Brain microvascular endothelial cell (primary cell): Measurements from ENCODE around the gene SLC10A7.

Experiments used
- DNase-seq: peaks from one replicate; pipeline ENCODE4 v3.0.0-alpha.2; 2020
- H3K27ac ChIP-seq: fragments of 250-450 bp; sonication (Bioruptor Pico); 2 replicates; pipeline ENCODE4 v1.5.1; 2020; ENCODE audit warnings: mild to moderate bottlenecking, moderate library complexity
- H3K27me3 ChIP-seq: fragments of 250-450 bp; sonication (Bioruptor Pico); replicated peaks from 2 replicates; pipeline ENCODE4 v1.5.1; 2020; ENCODE audit warnings: mild to moderate bottlenecking
- H3K36me3 ChIP-seq: fragments of 250-450 bp; sonication (Bioruptor Pico); replicated peaks from 2 replicates; pipeline ENCODE4 v1.5.1; 2020; ENCODE audit warnings: mild to moderate bottlenecking
- H3K4me3 ChIP-seq: 2 replicates; pipeline ENCODE4 v1.5.1; 2011; ENCODE audit warnings: low read depth, mild to moderate bottlenecking, control low read depth, low read length, moderate library complexity
- in situ Hi-C: cut with HindIII; loops from 2 replicates; pipeline ENCODE4 v1.10.0; 2017; ENCODE audit warnings: low sequenced_read_pairs, low pct_ligation_motif_present
- TF ChIP-seq, protein P1 (sequence below): IDR thresholded peaks from 2 replicates; pipeline ENCODE4 v1.5.1; 2011; ENCODE audit warnings: low read depth, mild to moderate bottlenecking, moderate library complexity, low read length, control low read depth, inconsistent platforms; ENCODE audit errors: missing control alignments

SLC10A7 gene

DNA sequence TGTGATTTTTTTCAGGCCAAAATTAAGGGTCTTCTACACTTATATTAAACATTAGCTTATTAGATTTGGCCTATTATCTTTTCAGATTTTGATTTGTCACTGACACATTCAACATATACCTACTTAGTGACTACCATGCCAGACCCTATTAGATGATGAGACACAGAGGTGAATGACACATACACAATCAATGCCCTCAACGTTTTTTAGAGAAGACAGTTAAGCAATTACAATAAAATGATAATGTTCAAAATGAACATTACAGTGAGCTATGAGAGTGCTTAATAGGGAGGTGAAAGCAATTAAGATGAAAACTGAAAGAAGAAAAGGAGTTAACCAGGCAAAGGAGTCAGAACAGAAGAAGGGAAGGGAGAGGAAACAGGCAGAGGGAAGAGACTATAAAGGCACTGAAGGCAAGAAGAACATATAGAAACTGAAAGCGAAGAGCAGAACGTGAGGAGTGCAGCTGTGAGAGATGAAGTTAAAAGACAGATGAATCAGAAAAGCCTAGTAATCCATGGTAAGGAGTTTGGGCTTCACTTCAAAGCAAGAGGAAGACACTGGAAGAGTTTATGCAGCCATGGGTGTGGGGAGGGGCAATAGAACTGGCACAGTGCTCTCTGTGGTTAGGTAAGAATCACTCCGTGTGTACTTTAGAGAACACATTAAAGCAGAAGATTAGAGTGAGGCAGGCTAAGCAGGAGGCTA lies 188.4 kb downstream of the SLC10A7 start:
- peak; percentile 45 for DNase-seq
- TF ChIP-seq, protein P1, sequence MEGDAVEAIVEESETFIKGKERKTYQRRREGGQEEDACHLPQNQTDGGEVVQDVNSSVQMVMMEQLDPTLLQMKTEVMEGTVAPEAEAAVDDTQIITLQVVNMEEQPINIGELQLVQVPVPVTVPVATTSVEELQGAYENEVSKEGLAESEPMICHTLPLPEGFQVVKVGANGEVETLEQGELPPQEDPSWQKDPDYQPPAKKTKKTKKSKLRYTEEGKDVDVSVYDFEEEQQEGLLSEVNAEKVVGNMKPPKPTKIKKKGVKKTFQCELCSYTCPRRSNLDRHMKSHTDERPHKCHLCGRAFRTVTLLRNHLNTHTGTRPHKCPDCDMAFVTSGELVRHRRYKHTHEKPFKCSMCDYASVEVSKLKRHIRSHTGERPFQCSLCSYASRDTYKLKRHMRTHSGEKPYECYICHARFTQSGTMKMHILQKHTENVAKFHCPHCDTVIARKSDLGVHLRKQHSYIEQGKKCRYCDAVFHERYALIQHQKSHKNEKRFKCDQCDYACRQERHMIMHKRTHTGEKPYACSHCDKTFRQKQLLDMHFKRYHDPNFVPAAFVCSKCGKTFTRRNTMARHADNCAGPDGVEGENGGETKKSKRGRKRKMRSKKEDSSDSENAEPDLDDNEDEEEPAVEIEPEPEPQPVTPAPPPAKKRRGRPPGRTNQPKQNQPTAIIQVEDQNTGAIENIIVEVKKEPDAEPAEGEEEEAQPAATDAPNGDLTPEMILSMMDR, result no peak
- Histone ChIP-seq H3K27ac (no peak overlapping the region), H3K27me3 (no peaks in the 10 kb centered on the region), H3K4me3 (no peak overlapping the region), H3K36me3 (no peaks in the 10 kb centered on the region)
- in situ Hi-C loops, result no loop called here

- H3K27ac ChIP-seq, result no peak overlapping the region
- no peaks in the 10 kb centered on the region for H3K27me3 ChIP-seq
- no peak for DNase-seq
- no peaks in the 10 kb centered on the region for H3K36me3 ChIP-seq
- in situ Hi-C loops, result no loop called here
- no peak overlapping the region for H3K4me3 ChIP-seq
- TF ChIP-seq, protein P1, result no peak
Observed at GRCh38 chr4:146330392-146330791, 191.3 kb downstream of the SLC10A7 start.

DNA sequence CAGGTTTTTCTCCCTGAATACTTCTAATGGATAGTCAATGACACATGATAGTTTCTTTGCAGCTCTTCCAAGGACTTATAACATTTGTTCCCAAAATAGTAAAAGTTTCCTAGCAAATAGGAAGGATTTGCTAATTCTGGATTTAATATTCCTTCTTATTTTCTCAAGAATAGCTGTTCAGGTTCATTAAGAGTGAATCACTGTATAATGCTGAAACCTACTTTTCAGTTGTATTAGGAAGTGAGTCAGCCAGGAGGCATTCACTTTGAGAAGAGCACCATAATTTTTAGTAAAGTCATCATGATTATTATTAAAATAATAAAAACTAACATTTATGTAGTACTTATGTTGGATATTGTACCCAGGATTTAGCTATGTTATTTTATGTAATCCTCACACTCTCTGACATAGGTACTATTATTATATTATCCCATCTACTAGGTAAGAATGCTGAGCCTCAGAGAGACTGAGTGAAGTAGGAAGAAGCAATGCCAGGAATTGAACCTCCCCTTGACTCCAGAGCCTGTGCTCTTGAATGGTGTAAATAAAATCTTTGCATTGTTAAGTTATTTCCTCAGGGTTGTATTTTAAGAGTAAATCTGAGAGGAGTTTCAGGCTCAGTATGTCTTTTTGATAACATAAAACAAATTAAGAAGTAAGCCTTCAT lies 192.6 kb downstream of the SLC10A7 start:
- Histone ChIP-seq H3K4me3 (no peak overlapping the region), H3K36me3 (no peaks in the 10 kb centered on the region), H3K27me3 (no peaks in the 10 kb centered on the region), H3K27ac (peak overlapping the region; percentile 66)
- in situ Hi-C loops, result no loop called here
- peak; percentile 48 for DNase-seq
- TF ChIP-seq, protein P1, result no peak

GRCh38 chr4:146327859-146328650 lies 193.7 kb downstream of the SLC10A7 start:
- TF ChIP-seq, protein P1, result no peak
- Histone ChIP-seq H3K27ac (no peak overlapping the region), H3K4me3 (no peak overlapping the region), H3K27me3 (no peaks in the 10 kb centered on the region), H3K36me3 (no peaks in the 10 kb centered on the region)
- in situ Hi-C loops, result no loop called here
- DNase-seq, result no peak

DNA sequence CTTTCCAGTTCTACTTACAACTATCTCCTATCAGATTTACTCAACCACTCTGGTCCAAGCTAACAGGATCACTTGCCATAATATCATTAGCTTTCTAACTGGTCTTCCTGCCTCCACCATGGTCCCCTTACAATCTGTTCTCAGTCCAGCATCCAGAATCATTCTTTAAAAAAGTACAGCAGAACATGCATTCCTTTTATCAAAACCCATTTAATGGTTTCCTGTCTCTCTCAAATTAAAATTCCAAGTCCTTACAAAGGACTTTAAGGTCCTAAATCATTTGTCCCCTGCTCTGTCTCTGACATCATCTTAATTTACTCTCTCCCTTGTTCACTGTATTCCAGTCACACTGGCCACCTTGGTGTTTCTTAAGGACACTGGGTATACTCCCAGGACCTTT lies 202.8 kb downstream of the SLC10A7 start:
- Histone ChIP-seq H3K36me3 (no peaks in the 10 kb centered on the region), H3K4me3 (no peak overlapping the region), H3K27ac (no peak overlapping the region), H3K27me3 (no peaks in the 10 kb centered on the region)
- no peak for DNase-seq
- TF ChIP-seq, protein P1, result no peak
- in situ Hi-C loops, result no loop called here
